Activated T-cell treated with anti-CD3 and anti-CD28 coated beads for 48 hours (primary cell): ENCODE data around the gene FOCAD.

ENCODE experiments used
- DNase-seq: peaks from one replicate; pipeline ENCODE4 v3.0.0-alpha.2; 2020; ENCODE audit warnings: low read depth

Gene FOCAD

DNA sequence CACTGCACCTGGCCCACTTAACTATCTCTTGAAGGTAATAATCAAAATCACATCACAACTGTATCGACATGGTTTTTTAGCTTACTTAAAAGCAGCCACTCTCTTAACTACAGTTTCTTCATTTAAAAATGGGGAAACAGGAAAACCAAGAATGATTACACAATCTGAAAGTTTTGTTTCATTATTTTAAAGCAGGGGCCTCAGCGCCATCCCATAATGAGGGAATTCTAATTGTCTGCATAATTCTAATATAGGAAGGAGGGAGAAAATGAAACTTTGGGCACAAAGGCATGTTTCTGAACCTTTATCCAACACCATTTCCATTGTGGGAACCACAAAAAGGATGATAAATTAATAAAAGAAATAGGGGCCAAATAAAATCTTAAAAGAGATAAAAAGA, 339.8 kb downstream of the FOCAD start:
- DNase-seq = no peak

DNA sequence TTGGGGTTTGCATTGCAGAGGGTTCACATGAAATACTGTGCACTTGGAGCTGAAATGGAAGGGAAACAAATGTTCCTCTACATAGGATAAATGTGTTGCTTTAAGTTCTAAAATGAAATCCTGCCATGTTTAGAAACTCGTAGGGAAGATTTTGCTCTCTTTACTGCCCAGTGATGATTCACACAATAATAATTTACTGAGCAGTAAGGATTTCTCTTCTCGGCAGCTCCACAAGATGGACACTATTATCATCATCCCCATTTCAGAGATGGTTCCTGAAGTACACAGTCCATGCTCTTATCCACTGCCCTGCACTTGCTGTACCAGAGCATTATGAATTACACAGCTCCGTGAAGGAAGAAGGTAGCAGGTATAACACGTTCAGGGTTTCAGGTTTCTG, 343.2 kb downstream of the FOCAD start:
- DNase-seq = no peak

DNA sequence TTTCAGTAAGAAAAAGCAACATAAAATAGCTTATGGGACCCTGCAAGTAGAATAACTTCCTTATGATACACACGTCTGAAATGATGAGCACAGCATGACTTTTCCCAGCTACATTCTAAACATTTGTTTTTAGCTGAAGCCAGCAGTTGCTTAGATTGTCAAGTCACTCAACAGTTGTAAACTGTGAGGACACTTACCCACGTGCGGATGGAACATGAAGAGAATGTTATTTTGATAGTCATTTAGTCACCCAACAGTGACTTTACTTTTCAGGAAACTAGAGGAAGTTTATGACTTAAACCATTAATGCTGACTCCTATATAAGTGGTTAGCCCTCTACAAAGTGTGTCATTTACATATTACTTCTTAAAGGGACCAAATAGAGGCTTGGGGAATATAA, 344.4 kb downstream of the FOCAD start:
- no peak for DNase-seq

DNA sequence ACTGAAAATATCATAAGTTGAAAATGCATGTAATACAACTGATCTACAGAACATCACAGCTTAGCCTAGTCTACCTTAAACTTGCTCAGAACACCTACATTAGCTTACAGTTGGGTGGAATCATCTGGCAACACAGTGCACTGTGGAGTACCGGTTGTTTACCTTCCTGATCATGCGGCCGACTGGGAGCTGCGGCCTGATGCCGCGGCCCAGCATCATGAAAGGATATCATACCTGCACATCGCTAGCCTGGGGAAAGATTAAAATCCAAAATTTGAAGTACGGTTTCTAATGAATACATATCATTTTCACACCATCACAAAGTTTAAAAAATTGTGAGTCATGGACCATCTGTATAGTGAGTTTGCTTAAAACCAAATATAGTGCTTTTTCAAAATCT, 345.6 kb downstream of the FOCAD start:
- no peak for DNase-seq

DNA sequence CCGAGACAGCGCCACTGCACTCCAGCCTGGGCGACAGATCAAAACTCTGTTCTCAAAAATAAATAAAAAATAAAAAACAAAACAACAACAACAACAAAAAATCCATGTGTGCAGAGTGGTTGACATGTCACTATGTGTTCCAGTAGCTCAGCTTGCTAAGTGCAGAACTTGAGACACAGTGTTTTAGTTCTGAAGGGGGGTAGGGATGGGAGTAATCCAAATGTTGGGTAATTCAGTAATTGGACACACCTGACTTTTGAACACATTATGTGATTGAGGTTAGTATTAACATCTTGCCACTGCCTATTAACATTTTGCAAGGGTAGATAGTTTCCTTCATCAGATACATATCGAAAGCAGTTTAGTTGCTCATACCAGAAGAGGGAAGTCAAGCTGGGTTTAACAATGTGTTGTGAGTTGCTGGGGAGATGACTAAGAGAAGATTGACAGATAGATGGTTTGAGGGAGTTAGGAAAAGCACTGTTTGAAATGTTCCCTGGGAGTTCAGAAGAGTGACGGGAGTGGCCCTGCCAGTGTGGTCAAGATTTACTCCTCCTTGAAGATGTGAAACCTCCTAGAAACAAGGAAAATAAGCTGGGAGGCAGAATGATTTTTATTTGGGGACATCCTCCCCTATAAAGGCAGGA, 346.5 kb downstream of the FOCAD start:
- peak; percentile 15 for DNase-seq

DNA sequence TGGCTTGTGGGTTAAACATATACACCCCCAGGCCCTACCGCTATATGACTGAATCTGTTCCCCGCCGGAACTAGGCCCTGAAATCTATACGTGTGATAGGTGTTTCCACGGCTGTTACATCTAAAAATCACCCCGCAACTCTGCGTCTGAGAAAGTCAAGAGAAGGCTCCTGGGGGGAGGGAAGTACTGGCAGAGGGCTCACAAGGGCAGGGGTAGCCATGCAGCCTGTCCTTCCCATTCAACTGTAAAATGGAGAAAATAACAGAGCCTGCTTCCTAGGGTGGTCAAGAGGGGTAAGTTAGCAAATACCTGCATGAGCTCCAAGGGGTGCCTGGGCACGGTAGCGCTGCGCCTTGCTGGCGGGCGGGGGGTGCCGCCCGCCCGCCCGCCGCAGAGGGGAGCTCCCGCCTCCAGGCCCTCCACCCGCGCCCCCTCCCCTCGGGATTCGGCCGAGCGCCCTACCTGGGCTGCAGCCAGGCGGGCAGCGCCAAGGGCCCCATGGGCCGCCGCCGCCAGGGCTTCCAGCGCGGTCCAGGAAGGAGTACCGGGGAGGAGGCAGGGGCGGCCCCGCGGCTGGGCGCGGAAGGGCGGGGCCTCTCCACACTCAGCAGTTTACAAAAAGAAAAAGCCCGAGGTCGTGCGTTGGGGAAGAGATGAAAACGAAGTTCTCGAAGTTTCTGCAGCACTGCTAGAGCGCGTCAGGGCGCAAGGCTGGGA, 347.2 kb downstream of the FOCAD start, which contains the start of gene HACD4:
Gene HACD4, minus strand, starts transcription at position 550 of the 717 bp plus-strand sequence. Its CDS starts 50 bp downstream, at position 500.
- DNase-seq = peak; percentile 60

DNA sequence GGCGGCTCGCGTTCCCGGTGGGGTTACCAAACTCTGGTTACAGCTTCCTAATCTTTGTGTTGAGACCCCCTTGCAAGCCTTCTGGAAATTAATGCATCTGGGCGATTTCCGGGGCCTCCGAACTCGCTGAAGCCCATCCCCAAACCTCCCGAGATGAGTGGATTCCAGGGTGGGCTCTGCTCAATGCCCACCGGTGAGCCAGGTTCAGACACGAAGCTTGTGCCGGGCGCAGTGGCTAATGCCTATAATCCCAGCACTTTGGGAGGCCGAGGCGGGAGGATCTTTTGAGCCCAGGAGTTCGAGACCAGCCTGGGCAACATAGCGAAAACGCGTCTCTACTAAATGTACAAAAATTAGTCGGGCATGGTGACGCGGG, 347.7 kb downstream of the FOCAD start:
- no peak for DNase-seq

DNA sequence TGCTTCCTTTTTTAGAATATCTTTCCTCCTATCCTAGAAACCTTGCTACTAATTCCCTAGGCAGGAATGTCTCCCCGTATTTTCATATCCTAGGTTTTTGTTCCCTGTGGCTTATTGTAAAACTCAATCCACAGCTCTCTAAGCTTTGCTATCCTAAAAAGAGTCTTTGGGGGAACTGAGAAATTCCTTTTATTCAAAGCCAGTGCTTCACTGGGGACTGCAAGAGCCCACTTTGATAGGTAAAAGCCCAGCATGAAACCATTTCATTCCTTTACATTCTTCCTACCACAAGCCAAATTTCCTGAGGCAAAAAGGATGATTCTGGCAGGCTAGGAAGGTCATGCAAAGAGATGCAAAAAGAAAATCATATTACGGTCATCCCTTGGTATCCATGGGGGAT, 353.2 kb downstream of the FOCAD start:
- DNase-seq = no peak

DNA sequence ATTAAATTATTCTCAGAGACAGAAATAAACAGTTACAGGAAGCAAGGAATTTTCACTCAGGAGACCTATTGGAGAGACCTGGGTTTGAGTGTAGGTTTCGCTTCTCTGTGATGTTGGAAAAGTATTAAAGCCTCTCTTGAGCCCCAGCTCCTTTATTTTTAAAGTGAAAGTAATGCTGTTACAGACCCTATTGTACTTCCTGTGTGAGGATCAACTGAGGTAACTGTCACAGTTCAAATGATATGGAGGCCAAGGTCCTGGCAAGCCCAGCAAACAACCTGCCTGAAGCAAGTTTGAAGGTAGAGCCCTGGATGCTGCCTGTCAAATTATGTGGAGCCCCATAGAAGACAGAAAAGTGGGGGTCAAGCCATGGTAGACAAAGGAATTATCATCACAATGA, 355.2 kb downstream of the FOCAD start:
- no peak for DNase-seq

DNA sequence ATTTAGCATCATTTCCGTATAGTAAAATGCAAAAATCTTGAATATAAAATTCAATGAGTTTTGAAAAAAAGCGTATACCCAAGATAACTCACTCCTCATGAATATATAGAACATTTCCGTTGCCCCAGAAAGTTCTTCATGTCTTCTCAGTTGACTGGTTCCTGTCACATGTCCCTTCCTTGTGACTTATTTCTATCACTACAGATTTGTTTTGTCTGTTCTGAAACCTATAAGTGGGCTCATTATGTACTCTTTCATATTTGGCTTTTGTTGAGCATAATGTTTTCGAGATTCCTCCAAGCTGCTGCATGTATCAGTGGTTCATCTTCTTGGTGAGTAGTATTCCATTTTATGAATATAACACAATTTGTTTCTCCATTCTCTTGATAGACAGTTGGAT, 358.4 kb downstream of the FOCAD start:
- DNase-seq = no peak

DNA sequence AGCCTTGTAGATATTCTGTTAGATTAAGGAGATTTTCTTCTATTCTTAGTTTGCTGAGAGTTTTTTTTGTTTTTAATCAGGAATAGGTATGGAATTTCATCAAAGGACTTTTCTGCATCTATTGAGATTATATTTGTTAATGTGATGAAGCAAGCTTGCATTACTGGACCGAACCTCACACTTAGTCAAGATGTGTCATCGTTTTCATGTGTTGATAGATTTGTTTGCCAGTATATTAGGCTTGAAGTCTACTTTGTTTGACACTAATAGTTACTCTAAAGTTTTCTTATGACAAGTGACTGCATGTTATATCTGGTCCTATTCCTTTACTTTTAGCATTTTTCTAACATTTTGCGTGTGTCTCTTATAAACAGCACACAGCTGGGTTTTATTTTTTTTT, 359.8 kb downstream of the FOCAD start:
- DNase-seq = no peak
